Astrocyte (in vitro differentiated cells and primary cell): ENCODE data around the gene ELMOD3. TPM values are rescaled to one million over a fixed set of nuclear protein-coding genes. Genes with fewer than 3 reads are reported as not detected.
A peak's percentile ranks its signal among the peaks of the same experiment; 100 is the strongest.

ENCODE experiments used
- DNase-seq: peaks from one replicate; pipeline ENCODE4 v3.0.0-alpha.2; 2010; ENCODE audit warnings: low read depth
- FAIRE-seq: peaks from 2 replicates; lab custom pipeline; 2011; peaks lifted over from hg19 to GRCh38; lab: Jason Lieb, UNC
- H2AFZ ChIP-seq: 2 replicates; pipeline ENCODE4 v1.6.0; 2012; ENCODE audit warnings: low read depth, low read length, inconsistent platforms
- H3K27ac ChIP-seq: 2 replicates; pipeline ENCODE4 v1.5.1; 2011; ENCODE audit warnings: low read depth, low read length, inconsistent platforms
- H3K27me3 ChIP-seq: 2 replicates; pipeline ENCODE4 v1.6.0; 2011; ENCODE audit warnings: low read length, inconsistent platforms; ENCODE audit not compliant: insufficient read depth
- H3K36me3 ChIP-seq: 2 replicates; pipeline ENCODE4 v1.5.1; 2011; ENCODE audit warnings: low read length, inconsistent platforms; ENCODE audit not compliant: insufficient read depth
- H3K4me1 ChIP-seq: 2 replicates; pipeline ENCODE4 v1.5.1; 2011; ENCODE audit warnings: low read length, inconsistent platforms; ENCODE audit not compliant: insufficient read depth
- H3K4me2 ChIP-seq: 2 replicates; pipeline ENCODE4 v1.6.0; 2012; ENCODE audit warnings: low read length, inconsistent platforms
- H3K4me3 ChIP-seq: 2 replicates; pipeline ENCODE4 v1.5.1; 2011; ENCODE audit warnings: low read depth, mild to moderate bottlenecking, low read length, inconsistent platforms; ENCODE audit not compliant: insufficient read depth
- H3K79me2 ChIP-seq: 2 replicates; pipeline ENCODE4 v1.6.0; 2012; ENCODE audit warnings: mild to moderate bottlenecking, low read length, inconsistent platforms; ENCODE audit not compliant: insufficient read depth
- H3K9ac ChIP-seq: 2 replicates; pipeline ENCODE4 v1.6.0; 2012; ENCODE audit warnings: mild to moderate bottlenecking, low read length, inconsistent platforms
- H3K9me3 ChIP-seq: 2 replicates; pipeline ENCODE4 v1.5.1; 2012; ENCODE audit warnings: low read depth, mild to moderate bottlenecking, low read length, inconsistent platforms; ENCODE audit not compliant: insufficient read depth
- H4K20me1 ChIP-seq: 2 replicates; pipeline ENCODE4 v1.6.0; 2012; ENCODE audit warnings: low read length, inconsistent platforms; ENCODE audit not compliant: insufficient read depth
- H3K27ac Mint-ChIP-seq: one replicate; pipeline ENCODE4 v1.8.0; 2021; ENCODE audit warnings: mild to moderate bottlenecking, mixed read lengths; ENCODE audit not compliant: unreplicated experiment
- H3K27me3 Mint-ChIP-seq: one replicate; pipeline ENCODE4 v1.8.0; 2021; ENCODE audit warnings: low read depth, mixed read lengths; ENCODE audit not compliant: unreplicated experiment
- H3K36me3 Mint-ChIP-seq: one replicate; pipeline ENCODE4 v1.8.0; 2021; ENCODE audit warnings: low read depth, mixed read lengths; ENCODE audit not compliant: unreplicated experiment
- H3K4me1 Mint-ChIP-seq: one replicate; pipeline ENCODE4 v1.8.0; 2021; ENCODE audit warnings: low read depth, mixed read lengths; ENCODE audit not compliant: unreplicated experiment
- H3K4me3 Mint-ChIP-seq: one replicate; pipeline ENCODE4 v1.8.0; 2021; ENCODE audit warnings: mild to moderate bottlenecking, moderate library complexity, mixed read lengths; ENCODE audit not compliant: unreplicated experiment
- H3K9me3 Mint-ChIP-seq: one replicate; pipeline ENCODE4 v1.8.0; 2021; ENCODE audit warnings: mild to moderate bottlenecking, mixed read lengths; ENCODE audit not compliant: unreplicated experiment
- EZH2 ChIP-seq: IDR thresholded peaks from 2 replicates; pipeline ENCODE4 v1.6.1; 2012; ENCODE audit warnings: mild to moderate bottlenecking, low read length, inconsistent platforms; ENCODE audit not compliant: insufficient read depth
- total RNA-seq: library from RNA; stranded (reverse); gene quantifications from 2 replicates; pipeline ENCODE4 v1.2.1, GENCODE V29; 2021
- TF ChIP-seq, protein P1 (sequence below): IDR thresholded peaks from 2 replicates; pipeline ENCODE4 v1.5.1; 2011; ENCODE audit warnings: low read depth, mild to moderate bottlenecking, inconsistent platforms, low read length, moderate library complexity; ENCODE audit not compliant: insufficient read depth

ELMOD3 gene
- total RNA-seq, 1 donor from 2014 or later, result 11.7 TPM

DNA sequence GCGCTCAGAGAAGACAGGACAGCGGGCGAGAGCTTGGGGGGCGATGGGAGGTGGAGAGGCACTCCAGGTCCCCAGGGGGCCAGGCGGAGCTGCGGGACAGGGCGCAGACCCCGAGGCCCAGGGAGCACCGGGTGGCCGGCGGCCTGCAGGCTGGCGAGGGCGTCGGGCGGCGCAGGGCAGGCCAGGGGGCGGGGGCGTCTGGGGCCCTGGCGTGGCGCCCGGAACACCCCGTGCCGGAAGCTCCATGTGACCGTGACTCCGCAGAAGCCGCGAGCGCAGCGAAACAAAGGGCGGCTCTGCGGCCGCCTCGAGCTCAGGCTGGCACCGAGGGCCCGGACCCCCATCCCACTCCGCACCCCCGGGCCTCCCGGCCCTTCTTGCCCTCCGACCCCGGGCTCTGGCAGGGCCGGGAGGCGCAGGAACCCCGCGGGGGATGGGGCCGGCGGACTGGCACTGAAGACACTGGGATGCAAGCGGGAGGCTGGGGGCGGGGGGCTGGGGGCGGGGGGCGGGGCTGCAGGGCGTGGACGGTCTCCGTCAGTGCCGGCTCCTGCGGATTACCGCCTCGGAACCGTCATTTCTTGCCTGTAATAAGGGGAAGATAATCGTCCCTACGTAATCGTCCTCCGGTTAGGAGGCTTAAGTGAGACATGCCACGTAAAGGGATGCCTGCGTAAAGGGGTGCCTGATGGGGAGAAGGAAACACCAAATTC is 83.1 kb downstream of the ELMOD3 start:
- DNase-seq, result peak; percentile 79
- H3K27ac ChIP-seq, result peak overlapping the region; percentile 66
- peaks cover 11% of the 10 kb centered on the region for H3K27me3 Mint-ChIP-seq
- peak overlapping the region; percentile 79 for H2AFZ ChIP-seq
- peaks cover 5% of the 10 kb centered on the region for H3K4me1 Mint-ChIP-seq
- no peaks in the 10 kb centered on the region for H3K9me3 ChIP-seq
- TF ChIP-seq, protein P1, sequence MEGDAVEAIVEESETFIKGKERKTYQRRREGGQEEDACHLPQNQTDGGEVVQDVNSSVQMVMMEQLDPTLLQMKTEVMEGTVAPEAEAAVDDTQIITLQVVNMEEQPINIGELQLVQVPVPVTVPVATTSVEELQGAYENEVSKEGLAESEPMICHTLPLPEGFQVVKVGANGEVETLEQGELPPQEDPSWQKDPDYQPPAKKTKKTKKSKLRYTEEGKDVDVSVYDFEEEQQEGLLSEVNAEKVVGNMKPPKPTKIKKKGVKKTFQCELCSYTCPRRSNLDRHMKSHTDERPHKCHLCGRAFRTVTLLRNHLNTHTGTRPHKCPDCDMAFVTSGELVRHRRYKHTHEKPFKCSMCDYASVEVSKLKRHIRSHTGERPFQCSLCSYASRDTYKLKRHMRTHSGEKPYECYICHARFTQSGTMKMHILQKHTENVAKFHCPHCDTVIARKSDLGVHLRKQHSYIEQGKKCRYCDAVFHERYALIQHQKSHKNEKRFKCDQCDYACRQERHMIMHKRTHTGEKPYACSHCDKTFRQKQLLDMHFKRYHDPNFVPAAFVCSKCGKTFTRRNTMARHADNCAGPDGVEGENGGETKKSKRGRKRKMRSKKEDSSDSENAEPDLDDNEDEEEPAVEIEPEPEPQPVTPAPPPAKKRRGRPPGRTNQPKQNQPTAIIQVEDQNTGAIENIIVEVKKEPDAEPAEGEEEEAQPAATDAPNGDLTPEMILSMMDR, result no peak
- TF ChIP-seq EZH2, result no peak
- no peak for FAIRE-seq
- peak overlapping the region; percentile 72 for H3K4me3 Mint-ChIP-seq
- H3K79me2 ChIP-seq, result no peaks in the 10 kb centered on the region
- H3K4me1 ChIP-seq, result peaks cover 29% of the 10 kb centered on the region
- H3K4me2 ChIP-seq, result peak overlapping the region; percentile 94
- no peaks in the 10 kb centered on the region for H4K20me1 ChIP-seq
- H3K36me3 Mint-ChIP-seq, result peaks cover 2% of the 10 kb centered on the region
- no peaks in the 10 kb centered on the region for H3K36me3 ChIP-seq
- H3K27me3 ChIP-seq, result no peaks in the 10 kb centered on the region
- no peaks in the 10 kb centered on the region for H3K9me3 Mint-ChIP-seq
- H3K27ac Mint-ChIP-seq, result peak overlapping the region; percentile 75
- peak overlapping the region; percentile 48 for H3K4me3 ChIP-seq
- peak overlapping the region; percentile 86 for H3K9ac ChIP-seq

DNA sequence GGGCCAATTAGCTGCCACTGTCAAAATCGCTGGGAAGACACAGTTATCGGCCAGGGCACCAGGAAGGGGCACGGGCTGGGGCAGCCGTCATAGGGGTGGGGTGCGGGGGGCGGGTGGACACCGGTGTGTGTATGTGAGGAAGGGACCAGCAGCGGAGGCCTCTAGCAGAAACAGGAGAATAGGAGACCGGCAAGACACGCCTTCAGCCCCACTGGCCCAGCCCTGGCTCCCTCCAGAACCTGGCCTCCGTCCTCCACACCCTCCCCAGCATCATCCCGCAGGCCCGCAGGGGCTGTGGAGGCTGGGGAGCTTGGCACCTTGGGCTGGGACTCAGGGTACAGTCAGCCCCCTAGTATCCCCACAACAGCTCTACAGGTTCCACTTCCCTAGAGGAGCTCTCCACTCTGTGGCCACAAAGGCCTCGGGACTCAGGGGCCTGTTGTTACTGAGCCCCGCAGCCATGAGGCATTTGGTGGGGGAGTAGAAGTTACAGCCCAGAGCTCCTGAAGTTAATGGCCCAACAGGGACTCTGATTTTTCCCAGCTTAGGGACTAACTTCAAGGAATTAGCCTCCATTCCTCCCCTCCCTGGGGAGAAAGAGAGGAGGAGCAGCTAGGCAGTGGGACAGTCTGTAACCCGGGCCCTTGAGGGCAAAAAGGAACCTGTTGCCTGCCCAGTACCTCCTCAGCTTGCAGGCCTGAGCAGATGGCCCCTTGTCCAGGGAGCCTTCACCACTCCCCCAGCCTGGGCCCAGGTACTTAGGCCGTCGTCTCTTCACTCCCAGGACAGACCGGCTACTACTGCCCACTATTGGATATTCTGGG is 83.8 kb downstream of the ELMOD3 start:
- Histone ChIP-seq H2AFZ (peak overlapping the region; percentile 79), H3K27me3 (no peaks in the 10 kb centered on the region), H4K20me1 (no peaks in the 10 kb centered on the region), H3K9ac (peak overlapping the region; percentile 86), H3K9me3 (no peaks in the 10 kb centered on the region), H3K36me3 (no peaks in the 10 kb centered on the region), H3K27ac (peak overlapping the region; percentile 66), H3K79me2 (no peaks in the 10 kb centered on the region), H3K4me3 (peak overlapping the region; percentile 48), H3K4me1 (peaks cover 25% of the 10 kb centered on the region), H3K4me2 (peak overlapping the region; percentile 94)
- no peaks in the 10 kb centered on the region for H3K9me3 Mint-ChIP-seq
- H3K36me3 Mint-ChIP-seq, result peaks cover 2% of the 10 kb centered on the region
- no peak for DNase-seq
- no peak for TF ChIP-seq EZH2
- TF ChIP-seq, protein P1, result no peak
- peak overlapping the region; percentile 75 for H3K27ac Mint-ChIP-seq
- no peak for FAIRE-seq
- peaks cover 14% of the 10 kb centered on the region for H3K27me3 Mint-ChIP-seq
- peaks cover 5% of the 10 kb centered on the region for H3K4me1 Mint-ChIP-seq
- peak overlapping the region; percentile 14 for H3K4me3 Mint-ChIP-seq
